ENCODE data around the gene NEU2. TPM values are rescaled to one million over a fixed set of nuclear protein-coding genes. Genes with fewer than 3 reads are reported as not detected.

Gene NEU2
- not detected for polyA plus RNA-seq

DNA sequence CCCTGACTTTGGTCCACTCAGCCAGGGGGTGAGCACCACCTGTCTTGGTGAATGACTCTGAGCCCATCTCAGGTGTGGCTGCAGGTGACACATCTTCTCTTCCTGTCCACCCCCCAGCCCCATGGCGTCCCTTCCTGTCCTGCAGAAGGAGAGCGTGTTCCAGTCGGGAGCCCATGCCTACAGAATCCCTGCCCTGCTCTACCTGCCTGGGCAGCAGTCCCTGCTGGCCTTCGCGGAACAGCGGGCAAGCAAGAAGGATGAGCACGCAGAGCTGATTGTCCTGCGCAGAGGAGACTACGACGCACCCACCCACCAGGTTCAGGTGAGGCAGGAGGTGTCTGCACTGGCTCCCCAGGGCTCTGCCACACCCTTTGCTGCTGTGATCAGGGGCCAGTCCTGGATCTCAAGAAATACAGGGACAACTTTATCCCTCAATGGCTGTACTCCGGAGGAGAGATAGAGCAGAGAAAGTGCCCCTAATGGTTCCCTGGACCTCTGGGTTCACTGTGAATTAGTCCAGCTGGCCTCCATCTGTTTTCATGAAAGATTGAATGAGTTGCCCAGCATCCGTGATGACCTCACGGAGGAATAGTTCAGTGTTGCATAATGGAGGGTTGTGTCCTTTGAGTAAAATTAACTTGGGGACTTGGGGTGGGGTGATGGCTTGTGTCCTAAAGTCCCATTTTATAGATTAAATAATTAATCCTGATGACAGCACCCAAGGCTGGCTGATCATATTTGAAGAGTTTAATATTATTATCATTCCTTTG, at the start of gene NEU2:
Gene NEU2, plus strand, starts transcription at position 122 of the 770 bp plus-strand sequence. Its CDS starts 0 bp downstream, at position 122.
- WGBS, 3 donors, result 86 to 95% (median 91%) methylated on average over 13 of the region's 13 CpGs

DNA sequence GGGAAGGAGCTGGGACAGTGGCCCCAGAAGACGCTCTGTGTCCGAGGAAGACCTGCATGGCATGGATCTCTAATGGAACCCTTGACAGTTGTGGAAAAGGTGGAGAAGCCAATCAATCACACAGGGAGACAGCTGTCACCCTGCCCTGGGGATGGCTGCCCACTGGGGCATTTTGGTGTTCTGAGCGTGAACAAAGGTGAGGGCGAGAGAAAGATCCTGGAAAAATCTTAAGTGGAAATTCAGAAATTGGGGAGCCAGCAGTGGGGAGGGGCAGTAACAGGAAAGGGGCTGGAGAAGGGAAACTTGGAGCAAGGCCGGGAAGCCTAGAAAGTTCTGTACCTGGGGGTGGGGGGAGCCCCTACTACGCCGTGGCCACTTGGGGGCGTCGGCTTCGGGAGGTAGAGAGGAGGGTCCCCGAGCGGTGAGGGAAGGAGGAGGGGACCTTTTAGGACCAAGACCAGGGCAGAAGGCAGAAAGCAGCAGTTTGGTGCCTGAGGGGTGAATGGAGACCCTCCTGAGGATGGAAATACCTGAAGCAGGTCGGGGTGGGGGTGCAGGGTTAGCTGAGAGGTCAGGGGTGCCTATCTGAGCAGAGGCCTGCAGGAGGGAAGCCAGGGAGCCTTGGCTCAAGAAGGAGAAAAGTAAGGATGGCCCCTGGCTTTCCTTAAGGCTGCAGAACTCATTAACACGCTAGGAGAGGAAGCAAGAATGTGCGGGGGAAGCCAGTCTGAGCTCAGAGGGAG, 49.4 kb upstream of the NEU2 start:
- 44 to 62% (median 50%) methylated on average over 15 of the region's 15 CpGs for WGBS, 3 donors
- no peak overlapping the region for H3K27ac ChIP-seq (ENCODE audit: low read depth, low read length)

More for the DNA sequence above, at the start of gene NEU2:
- H3K27ac ChIP-seq (ENCODE audit: low read depth, low read length), result no peak within 1 kb of the TSS

DNA sequence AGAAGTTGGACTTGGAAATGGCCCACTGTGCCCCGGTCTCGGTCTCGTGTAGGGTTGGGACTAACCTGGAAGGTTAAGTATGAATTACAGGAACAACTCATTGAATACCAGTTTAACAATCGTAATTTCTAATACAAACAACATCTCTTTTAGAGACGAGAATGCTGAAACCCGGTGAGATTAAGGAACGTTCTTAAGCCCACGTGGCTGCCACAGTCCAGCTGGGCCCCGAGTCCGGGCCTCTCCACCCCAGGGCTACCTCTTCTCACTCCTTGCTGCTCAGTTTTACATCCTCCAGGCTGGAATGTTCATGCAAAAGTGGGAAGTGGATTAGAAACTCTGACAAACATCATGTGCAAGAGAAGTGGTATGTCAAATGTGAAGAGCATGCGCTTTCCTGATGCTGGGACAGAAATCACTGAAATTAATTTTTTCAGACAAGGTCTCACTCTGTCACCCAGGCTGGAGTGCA, 48.8 kb upstream of the NEU2 start:
- no peak overlapping the region for H3K27ac ChIP-seq (ENCODE audit: low read depth, low read length)
- 65 to 81% (median 69%) methylated on average over 11 of the region's 11 CpGs for WGBS, 3 donors

DNA sequence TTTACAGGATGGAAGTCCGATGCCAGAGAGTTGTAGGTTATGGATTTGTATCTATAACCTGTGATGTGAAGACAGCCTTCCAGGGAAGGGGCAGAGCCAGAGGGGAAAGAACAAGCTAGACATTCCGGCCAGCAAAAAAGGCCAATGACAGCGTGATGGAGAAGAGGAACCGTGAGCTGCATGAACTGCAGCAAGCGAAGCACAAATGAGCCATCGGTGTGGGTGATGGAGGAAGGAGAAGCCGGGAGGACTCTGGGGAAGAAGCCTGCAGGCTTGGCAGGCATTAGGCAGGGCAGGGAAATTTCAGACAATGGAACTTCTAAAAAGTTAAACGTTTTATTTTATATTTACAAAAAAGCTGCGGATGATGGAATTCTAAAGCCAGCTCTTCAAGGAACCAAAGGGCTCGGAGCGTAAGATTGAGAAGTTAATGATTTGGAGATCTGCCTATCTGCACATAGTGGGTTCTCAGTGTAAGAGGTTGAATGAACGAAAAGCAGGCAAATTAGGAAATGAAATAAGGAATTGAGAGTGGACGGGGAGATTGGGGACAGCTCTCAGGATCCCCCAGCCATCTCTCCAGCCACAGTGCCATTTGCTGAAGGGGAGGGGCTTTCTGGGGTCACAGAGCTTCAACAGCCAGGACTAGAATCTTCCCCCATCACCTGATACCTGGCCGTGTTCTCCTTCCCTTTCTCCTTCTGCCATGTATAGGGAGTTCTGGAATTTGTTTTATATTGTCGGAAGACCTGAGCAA, 47.8 kb upstream of the NEU2 start:
- no peak overlapping the region for H3K27ac ChIP-seq (ENCODE audit: low read depth, low read length)
- 86 to 87% (median 87%) methylated on average over 15 of the region's 15 CpGs for WGBS, 3 donors

DNA sequence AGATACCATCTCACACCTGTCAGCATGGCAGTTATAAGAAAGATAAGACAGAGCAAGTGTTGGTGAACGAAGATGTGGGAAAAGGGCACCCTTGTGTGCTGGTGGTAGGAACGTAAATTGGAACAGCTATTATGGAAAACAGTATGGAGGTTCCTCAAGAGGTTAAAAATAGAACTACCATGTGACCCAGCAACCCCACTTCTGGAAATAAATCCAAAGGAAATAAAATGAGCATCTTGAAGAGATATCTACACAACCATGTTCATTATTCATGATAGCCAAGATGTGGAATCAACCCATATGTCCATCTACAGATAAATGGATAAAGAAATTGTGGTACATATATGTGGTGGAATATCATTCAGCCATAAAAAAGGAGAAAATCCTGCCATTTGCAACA, 46.3 kb upstream of the NEU2 start:
- 88 to 96% (median 88%) methylated on average over 2 of the region's 2 CpGs for WGBS, 3 donors
- H3K27ac ChIP-seq (ENCODE audit: low read depth, low read length), result no peak overlapping the region

DNA sequence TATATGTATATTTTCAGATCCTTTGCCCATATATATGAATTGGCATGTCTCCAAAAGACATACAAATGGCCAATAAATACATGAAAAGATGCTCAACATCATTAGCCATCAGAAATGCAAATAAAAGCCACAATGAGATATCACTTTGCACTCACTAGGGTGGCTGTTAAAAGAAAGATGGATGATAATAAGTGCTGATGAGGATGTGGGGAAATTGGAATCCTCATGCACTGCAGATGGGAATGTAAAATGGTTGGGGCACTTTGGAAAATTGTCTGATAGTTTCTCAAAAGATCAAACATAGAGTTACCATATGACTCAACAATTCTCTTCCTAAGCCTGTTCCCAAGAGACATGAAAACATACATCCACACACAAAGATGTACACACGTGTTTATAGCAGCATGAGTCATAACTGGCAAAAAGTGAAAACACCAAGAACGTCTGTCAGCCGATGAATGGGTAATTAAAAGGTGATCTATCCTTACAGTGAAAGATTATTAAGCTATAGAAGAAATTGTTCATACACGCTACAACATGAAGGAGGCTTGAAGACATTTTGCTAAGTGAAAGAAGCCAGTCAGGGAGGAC, 39.1 kb upstream of the NEU2 start:
- H3K27ac ChIP-seq (ENCODE audit: low read depth, low read length), result no peak overlapping the region
- WGBS, 3 donors, result 74 to 86% (median 77%) methylated on average over 4 of the region's 4 CpGs

DNA sequence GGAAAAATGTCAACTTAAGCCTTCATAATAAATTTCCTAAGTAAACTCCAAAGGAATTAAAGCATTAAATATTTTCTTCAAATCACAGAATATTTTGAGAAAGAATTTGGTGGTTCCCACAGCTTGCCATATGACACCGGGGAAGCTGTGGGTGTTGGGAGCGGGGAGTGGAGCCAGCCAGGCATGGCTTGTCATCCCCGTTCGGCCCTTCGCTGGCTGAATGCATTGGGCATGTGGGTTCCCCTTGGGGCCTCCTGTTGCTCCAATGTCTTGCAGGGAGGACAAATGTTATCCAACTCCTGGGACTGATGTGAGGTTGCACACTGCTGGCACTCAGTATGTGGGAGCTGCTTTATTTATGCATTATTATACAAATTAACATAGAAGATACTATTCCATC, 38.0 kb upstream of the NEU2 start:
- no peak overlapping the region for H3K27ac ChIP-seq (ENCODE audit: low read depth, low read length)
- WGBS, 3 donors, result 76 to 95% (median 92%) methylated on average over 5 of the region's 5 CpGs

DNA sequence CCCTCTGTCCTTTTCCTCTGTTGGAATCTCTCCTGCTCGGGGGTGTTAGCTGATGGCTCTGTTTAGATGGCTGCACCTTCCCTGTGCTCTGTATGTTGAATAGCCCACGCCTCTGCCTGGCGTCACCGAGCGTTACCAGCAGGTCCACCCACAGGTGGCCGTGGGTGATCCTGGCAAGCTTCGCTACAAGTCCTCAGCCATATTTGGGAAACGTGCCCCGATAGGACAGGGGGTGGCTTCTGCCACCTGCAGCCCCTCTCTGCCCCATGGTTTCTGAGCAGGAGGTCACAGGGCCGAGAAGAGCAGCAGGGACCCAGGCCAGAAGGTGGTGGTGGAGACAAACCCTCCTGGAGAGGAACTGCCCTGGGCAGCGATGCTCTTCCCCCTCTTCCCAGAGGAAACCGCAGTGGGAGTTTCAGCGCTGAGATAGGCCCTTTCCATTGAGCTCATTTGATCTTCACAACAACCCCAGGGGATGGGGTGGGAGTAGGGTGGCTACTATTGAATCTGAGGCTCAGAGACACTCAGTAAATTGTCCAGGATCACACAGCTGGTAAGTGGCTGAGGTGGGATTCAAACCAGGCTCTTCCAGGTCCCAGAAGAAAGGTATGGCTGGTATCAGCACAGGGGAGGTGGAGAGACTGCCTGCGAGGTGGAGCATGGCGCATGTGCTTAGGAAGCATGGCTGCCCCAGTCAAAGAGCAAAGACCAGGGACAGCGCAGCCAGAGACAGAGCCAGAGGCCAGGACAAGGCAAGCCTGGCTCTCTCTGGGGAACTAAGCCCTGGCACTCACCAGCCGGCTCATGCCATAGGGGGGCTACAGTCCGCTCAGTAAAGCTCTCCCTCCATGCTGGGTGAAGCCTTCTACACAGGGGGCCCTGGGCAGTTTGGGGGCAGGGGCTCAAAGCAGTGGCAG, 34.5 kb upstream of the NEU2 start:
- no peak overlapping the region for H3K27ac ChIP-seq (ENCODE audit: low read depth, low read length)
- 87 to 93% (median 91%) methylated on average over 18 of the region's 18 CpGs for WGBS, 3 donors

DNA sequence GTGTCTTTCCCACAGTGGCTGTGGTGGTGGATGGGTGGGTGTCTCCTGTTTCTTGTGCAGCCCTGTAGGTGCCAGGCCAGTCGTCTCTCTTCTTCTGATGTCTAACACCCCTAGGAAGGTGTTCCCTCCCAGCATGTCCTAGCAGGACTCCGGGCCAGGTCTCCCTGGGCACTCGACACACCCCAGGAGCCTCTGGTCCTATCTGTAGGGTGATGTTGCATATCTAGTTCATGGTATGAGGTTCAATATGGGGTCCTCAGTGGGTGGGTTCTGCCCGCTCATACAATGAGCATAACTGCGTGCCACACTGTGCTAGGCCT, 33.8 kb upstream of the NEU2 start:
- 84 to 88% (median 85%) methylated on average over 5 of the region's 5 CpGs for WGBS, 3 donors
- no peak overlapping the region for H3K27ac ChIP-seq (ENCODE audit: low read depth, low read length)

DNA sequence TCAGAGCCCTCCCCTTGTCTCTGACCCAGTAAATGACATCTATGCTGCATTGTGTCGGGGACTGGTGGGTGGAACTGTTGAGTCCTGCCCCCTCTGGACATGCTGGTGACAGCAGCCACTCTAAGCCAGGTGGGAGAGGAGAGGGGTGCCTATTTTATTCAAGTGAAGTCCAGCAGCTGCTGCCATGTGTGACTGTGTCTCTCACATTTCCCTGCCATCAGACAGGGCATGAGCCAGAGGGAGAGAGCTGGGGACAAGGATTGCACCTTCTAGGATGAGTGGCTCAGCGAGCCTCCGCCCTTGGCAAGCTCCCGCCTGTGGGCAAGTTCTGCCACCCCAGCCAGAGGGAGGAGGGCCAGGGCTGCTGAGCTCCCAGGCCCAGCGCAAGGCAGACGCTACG, 33.1 kb upstream of the NEU2 start:
- WGBS, 3 donors, result 82 to 95% (median 93%) methylated on average over 7 of the region's 7 CpGs

DNA sequence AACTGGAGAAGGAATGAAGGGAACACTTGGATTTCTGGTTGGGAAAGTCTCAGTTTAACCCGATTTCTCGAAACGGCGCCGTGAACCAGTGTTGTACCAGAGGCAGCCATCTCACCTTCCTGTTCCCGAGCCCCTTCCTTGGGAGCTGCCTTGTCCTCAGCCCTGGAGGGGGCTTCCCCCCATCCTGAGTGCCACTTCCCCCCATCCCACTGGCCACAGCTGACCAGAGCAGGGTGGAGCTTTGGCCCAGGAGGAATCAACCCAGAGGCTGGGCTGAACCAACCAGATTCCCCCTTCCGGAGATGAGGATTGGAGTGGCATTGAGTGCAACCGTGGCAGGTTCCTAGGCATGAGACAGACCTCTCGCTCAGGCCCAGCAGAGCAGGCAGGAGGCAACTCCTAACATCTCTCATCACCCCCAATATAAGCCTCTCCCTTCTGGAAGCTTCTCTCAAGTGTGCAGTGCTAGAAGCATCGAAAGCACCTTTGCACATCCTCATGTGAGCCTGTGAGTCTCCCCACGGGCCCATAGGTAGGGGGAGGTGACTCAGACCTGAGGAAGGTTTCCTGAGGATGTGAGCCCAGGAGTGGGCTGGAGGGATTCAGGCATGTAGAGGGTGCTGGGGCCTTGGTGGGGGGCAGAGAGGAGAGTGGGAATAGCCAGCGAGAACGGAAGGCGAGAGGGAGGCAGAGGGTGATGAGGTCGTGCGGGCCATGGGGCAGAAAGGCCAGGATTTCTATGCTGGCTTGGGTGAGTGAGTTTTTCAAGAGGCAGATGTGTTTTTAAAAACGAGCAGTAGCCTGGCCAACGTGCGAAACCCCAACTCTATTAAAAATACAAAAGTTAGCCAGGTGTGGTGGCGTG, 31.4 kb upstream of the NEU2 start:
- no peak overlapping the region for H3K27ac ChIP-seq (ENCODE audit: low read depth, low read length)
- 93 to 96% (median 94%) methylated on average over 20 of the region's 20 CpGs for WGBS, 3 donors

More for the DNA sequence above, 33.1 kb upstream of the NEU2 start:
- no peak overlapping the region for H3K27ac ChIP-seq (ENCODE audit: low read depth, low read length)

DNA sequence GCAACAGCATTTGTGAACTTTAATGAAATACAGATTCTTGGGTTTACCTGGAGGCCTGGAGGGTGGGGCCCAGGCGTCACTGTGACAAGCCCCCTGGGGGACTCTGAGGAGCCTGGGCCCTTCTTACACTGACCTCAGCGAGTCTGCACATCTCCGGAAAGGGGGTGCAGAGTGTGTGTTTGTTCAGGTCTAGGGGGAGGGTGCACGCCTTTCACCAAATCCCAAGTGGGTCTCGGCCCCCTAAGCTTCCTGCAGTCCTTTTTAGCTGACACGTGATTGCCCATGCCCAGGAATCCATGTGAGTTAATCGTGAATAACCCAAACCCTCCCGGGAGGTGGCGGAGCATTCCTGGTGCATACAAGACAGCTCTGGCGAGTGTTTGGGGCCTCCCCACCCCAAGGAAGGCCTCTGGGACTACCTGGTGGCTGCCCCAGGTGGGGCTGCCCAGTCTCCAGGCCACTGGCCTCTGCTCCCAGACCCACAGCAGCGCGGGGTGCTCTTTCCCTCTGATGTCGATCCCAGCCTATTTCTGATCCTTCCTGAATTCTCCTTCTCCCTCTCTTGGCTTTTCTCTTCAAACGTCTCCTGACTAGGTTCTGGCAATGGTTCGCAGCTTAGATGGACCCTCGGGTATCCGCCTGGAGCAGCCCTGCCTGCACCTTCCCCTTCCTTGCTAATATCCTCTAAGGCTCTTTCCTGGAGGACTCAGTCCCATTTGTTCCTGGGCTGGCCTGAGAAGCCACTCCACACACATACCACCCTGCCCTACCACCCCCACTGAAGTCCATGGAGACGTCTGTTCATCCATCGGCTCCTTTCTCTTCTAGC, 29.4 kb upstream of the NEU2 start:
- 84 to 94% (median 89%) methylated on average over 19 of the region's 19 CpGs for WGBS, 3 donors
- no peak overlapping the region for H3K27ac ChIP-seq (ENCODE audit: low read depth, low read length)

DNA sequence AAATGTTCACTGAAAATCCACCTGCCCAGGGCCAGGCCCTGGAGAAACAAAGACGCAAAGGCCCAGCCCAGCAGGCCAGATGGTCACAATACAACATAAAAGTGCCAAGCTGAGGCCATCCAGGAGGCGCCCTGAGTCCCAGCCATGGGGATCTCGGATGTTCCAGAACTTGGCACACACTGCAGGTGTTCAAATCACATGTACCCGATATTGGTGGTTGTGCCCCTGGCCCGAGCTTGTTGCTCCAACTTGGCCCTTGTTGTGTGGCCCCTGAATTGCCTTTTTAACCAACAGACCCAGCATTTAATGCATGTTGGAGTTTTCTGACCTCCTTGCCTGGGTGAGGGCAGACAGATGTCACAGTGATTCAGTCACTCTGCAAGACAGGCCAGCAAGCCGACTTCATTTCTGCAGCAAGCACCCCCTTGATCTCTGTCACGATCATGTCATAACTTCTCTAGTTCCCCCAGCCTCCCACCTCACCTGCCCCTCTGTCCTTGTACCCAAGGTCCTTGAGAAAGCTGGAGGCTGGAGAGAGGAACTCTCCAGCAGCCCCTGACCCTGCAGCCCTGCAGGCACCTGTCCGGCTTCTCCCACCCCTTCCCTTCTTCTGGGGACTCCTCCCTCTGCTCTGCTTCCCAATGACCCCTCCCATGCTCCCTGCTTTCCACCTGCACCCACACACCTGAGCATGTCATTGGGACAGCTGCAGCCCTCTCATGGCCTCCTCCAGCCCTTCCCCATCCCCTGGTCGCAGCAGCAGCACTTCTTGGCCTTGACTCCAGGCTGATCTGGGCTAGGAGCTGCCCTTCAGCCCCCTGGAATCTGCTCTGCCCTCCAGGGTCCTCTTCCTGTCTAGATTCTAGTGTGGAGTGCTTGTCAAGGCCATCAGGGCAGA, 28.6 kb upstream of the NEU2 start:
- H3K27ac ChIP-seq (ENCODE audit: low read depth, low read length), result no peak overlapping the region
- 78 to 86% (median 85%) methylated on average over 9 of the region's 9 CpGs for WGBS, 3 donors

DNA sequence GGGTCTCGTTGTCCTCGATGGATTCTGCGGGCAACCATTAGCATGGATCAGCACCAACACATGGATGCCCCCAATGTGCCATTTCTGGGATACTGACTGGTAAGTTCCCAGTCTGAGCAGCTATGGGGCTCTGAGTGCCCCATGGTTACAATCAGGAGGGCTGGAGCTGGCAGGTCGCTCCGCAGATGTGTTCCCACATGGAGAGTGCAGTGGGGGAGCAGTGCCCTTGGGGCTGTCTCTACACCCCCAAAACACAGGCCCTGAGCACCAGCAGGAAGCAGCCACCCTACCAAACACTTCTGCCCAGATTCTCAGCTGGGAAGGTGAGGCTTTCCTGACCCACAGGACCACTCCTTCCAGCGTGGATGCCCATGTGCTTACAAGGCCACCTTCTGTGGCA, 27.4 kb upstream of the NEU2 start:
- 94 to 97% (median 97%) methylated on average over 6 of the region's 6 CpGs for WGBS, 3 donors

DNA sequence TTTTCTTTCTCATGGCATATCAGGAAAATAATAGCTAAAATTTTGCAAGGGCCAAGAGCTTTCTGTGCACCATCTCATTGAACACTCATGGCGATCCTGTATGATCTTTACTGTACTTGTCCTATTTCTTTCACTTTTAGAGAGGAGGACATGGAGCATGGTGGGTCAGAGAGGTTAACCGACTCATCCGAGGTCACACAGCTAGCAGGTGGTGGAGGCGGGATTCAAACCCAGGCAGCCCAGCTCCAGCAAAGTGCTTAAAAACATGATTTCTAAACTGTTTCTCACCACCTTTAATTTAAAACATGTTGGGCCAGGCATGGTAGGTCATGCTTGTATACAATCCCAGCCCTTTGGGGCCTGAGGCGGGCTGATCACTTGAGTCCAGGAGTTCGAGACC, 25.8 kb upstream of the NEU2 start:
- WGBS, 3 donors, result 94 to 96% (median 95%) methylated on average over 6 of the region's 6 CpGs
- no peak overlapping the region for H3K27ac ChIP-seq (ENCODE audit: low read depth, low read length)

More for the DNA sequence above, 27.4 kb upstream of the NEU2 start:
- no peak overlapping the region for H3K27ac ChIP-seq (ENCODE audit: low read depth, low read length)
